Measurements from ENCODE around the gene SERPINA4. TPM values are rescaled to one million over a fixed set of nuclear protein-coding genes. Genes with fewer than 3 reads are reported as not detected.
"Not testable (repeated sequence)": the region's sequence is repeated elsewhere in the genome, so short reads cannot be mapped to it uniquely, and the experiment has no call there.

The SERPINA4 gene
- total RNA-seq, 4 donors from 2014 or later, result not detected

GRCh38 chr14:94575730-94576585 is 14.7 kb downstream of the SERPINA4 start:
- H3K4me1 ChIP-seq, result peaks cover 0 to 2% (median 0%) of the 10 kb centered on the region in 4 donors
- intact Hi-C loops (cut with DNase I; ENCODE audit: low total_unique reads), result no loop called here
- H3K27me3 ChIP-seq, result no peaks in the 10 kb centered on the region
- H3K27ac ChIP-seq, result no peak overlapping the region
- 72% methylated on average over 5 of the region's 5 CpGs; no CpG with 5 or more reads in 1 of the 2 donors for WGBS, 2 donors (ENCODE audit: low coverage in 1 of 2)
- TF ChIP-seq POLR2AphosphoS5 (IDR thresholded peaks at IDR 0.05) (no peak), CTCF (IDR thresholded peaks at IDR 0.05) (no peak), EP300 (IDR thresholded peaks at IDR 0.05; ENCODE audit: low read depth) (no peak), POLR2A (IDR thresholded peaks at IDR 0.05) (no peak)
- no peak for DNase-seq
- in situ Hi-C loops (cut with MboI; ENCODE audit: low pct_ligation_motif_present in 1 of 4, low pct_unique_long_range_greater_than_20kb in 1 of 4, low sequenced_read_pairs in 3 of 4), result no loop called here
- no peaks in the 10 kb centered on the region for H3K36me3 ChIP-seq
- H3K4me3 ChIP-seq, result no peak overlapping the region
- H3K9me3 ChIP-seq, result no peaks in the 10 kb centered on the region

- H3K27ac ChIP-seq; in situ Hi-C loops (cut with MboI; ENCODE audit: low pct_ligation_motif_present in 1 of 4, low pct_unique_long_range_greater_than_20kb in 1 of 4, low sequenced_read_pairs in 3 of 4); DNase-seq; H3K9me3 ChIP-seq; H3K4me1 ChIP-seq; intact Hi-C loops (cut with DNase I; ENCODE audit: low total_unique reads); H3K36me3 ChIP-seq; H3K27me3 ChIP-seq; H3K4me3 ChIP-seq: not testable (repeated sequence)
Observed at GRCh38 chr14:94577472-94577871, 16.2 kb downstream of the SERPINA4 start.

- 85% methylated on average over 6 of the region's 6 CpGs; no CpG with 5 or more reads in 1 of the 2 donors for WGBS, 2 donors (ENCODE audit: low coverage in 1 of 2)
- DNase-seq, result no peak
- Histone ChIP-seq H3K4me3 (no peak overlapping the region), H3K4me1 (no peaks in the 10 kb centered on the region), H3K27me3 (no peaks in the 10 kb centered on the region), H3K9me3 (no peaks in the 10 kb centered on the region), H3K27ac (no peak overlapping the region), H3K36me3 (no peaks in the 10 kb centered on the region)
- intact Hi-C loops (cut with DNase I; ENCODE audit: low total_unique reads), result no loop called here
- in situ Hi-C loops (cut with MboI; ENCODE audit: low pct_ligation_motif_present in 1 of 4, low pct_unique_long_range_greater_than_20kb in 1 of 4, low sequenced_read_pairs in 3 of 4), result no loop called here
- no peak for TF ChIP-seq CTCF (IDR thresholded peaks at IDR 0.05)
- TF ChIP-seq EP300 (IDR thresholded peaks at IDR 0.05; ENCODE audit: low read depth), result no peak
- no peak for TF ChIP-seq POLR2AphosphoS5 (IDR thresholded peaks at IDR 0.05)
- TF ChIP-seq POLR2A (IDR thresholded peaks at IDR 0.05), result no peak
Observed at GRCh38 chr14:94578712-94579111, 17.5 kb downstream of the SERPINA4 start.

GRCh38 chr14:94581127-94581999 is 20.1 kb downstream of the SERPINA4 start, which contains the start of gene SERPINA5:
TSS of gene SERPINA5 (plus strand) at chr14:94581426. CDS start at chr14:94587363, 5,937 bp downstream.
- DNase-seq, result no peak
- H3K27ac ChIP-seq, result no peak within 1 kb of the TSS
- intact Hi-C loops (cut with DNase I; ENCODE audit: low total_unique reads) (no loop called here), in situ Hi-C loops (cut with MboI; ENCODE audit: low pct_ligation_motif_present in 1 of 4, low pct_unique_long_range_greater_than_20kb in 1 of 4, low sequenced_read_pairs in 3 of 4) (no loop called here)
- H3K36me3 ChIP-seq, result no peaks in the 10 kb centered on the region
- no peaks in the 10 kb centered on the region for H3K27me3 ChIP-seq
- H3K9me3 ChIP-seq, result no peaks in the 10 kb centered on the region
- H3K4me1 ChIP-seq, result no peaks in the 10 kb centered on the region
- whole genome bisulfite sequencing, 2 donors (ENCODE audit: low coverage in 1 of 2), result 55 to 85% methylated on average over 4 to 15 of the region's 18 CpGs
- TF ChIP-seq EP300 (IDR thresholded peaks at IDR 0.05; ENCODE audit: low read depth), result no peak
- TF ChIP-seq POLR2AphosphoS5 (IDR thresholded peaks at IDR 0.05), result no peak
- TF ChIP-seq CTCF (IDR thresholded peaks at IDR 0.05), result no peak
- TF ChIP-seq POLR2A (IDR thresholded peaks at IDR 0.05), result no peak
- H3K4me3 ChIP-seq, result no peak within 1 kb of the TSS

Data from transverse colon (tissue), 4 donors.